GM12878 (cell line): ENCODE measurements around the gene BEX3. TPM values are rescaled to one million over a fixed set of nuclear protein-coding genes. Genes with fewer than 3 reads are reported as not detected.

Experiments
- ATAC-seq: fragments of 200-7000 bp; cut with Tn5 transposase; 3 replicates; pipeline ENCODE4 v1.9.1; 2020; ENCODE audit warnings: mild to moderate bottlenecking, moderate library complexity
- BruUV-seq: library from RNA; stranded (reverse); fragments of 400-500 nt; replicated peaks from 2 replicates; lab custom pipeline; 2021; lab: Mats Ljungman, UMichigan
- CTCF ChIA-PET: fragments of 300-600 bp; sonication (Branson Sonifier 250); formaldehyde crosslinking; extraction: SDS; loops from one replicate; lab custom pipeline; 2021; ENCODE audit warnings: inconsistent platforms; lab: Yijun Ruan, JAX
- POLR2A ChIA-PET: fragments of 350-600 bp; formaldehyde crosslinking; extraction: SDS; loops from one replicate; lab custom pipeline; 2021; ENCODE audit warnings: inconsistent platforms; lab: Charles Lee
- RAD21 ChIA-PET: fragments of 300-600 bp; sonication (Branson Sonifier 250); formaldehyde crosslinking; loops from one replicate; lab custom pipeline; 2023; ENCODE audit warnings: antibody characterized with exemption; ENCODE audit not compliant: unreplicated experiment; lab: Charles Lee
- SMC1A ChIA-PET: fragments of 300-600 bp; sonication (Branson Sonifier 250); formaldehyde crosslinking; loops from one replicate; lab custom pipeline; 2023; ENCODE audit not compliant: unreplicated experiment, uncharacterized antibody; lab: Charles Lee
- DNase-seq: peaks from one replicate; pipeline ENCODE4 v3.0.0-alpha.2; 2011; ENCODE audit warnings: low read depth, low spot score
- FAIRE-seq: peaks from 3 replicates; lab custom pipeline; 2011; peaks lifted over from hg19 to GRCh38; lab: Jason Lieb, UNC
- H2AFZ ChIP-seq: 2 replicates; pipeline ENCODE4 v1.6.0; 2011; ENCODE audit warnings: low read depth, low read length, control low read depth; ENCODE audit not compliant: control insufficient read depth
- H3K27ac ChIP-seq: 2 replicates; pipeline ENCODE4 v1.5.1; 2011; ENCODE audit warnings: control low read depth; ENCODE audit not compliant: control insufficient read depth, insufficient read depth
- H3K27me3 ChIP-seq, 2 experiments: replicated peaks in 1 of 2; 2 replicates each; pipeline versions ENCODE4 v1.6.0 to v1.6.1; 2011; ENCODE audit warnings: low read length in 1 of 2; ENCODE audit not compliant: control insufficient read depth in 2 of 2, insufficient read depth in 2 of 2
- H3K36me3 ChIP-seq, 2 experiments: 2 replicates each; pipeline ENCODE4 v1.5.1; 2011; ENCODE audit warnings: low read length in 1 of 2; ENCODE audit not compliant: control insufficient read depth in 2 of 2, insufficient read depth in 2 of 2
- H3K4me1 ChIP-seq: 2 replicates; pipeline ENCODE4 v1.6.1; 2011; ENCODE audit warnings: mild to moderate bottlenecking, low read length, moderate library complexity, mixed read lengths; ENCODE audit not compliant: control insufficient read depth, insufficient read depth
- H3K4me2 ChIP-seq: 2 replicates; pipeline ENCODE4 v1.6.0; 2011; ENCODE audit warnings: control low read depth; ENCODE audit not compliant: control insufficient read depth, insufficient read depth
- H3K4me3 ChIP-seq: fragments of 200-600 bp; sonication (generic); 2 replicates; pipeline ENCODE4 v1.5.1; 2016
- H3K79me2 ChIP-seq: 2 replicates; pipeline ENCODE4 v1.6.0; 2011; ENCODE audit warnings: low read length; ENCODE audit not compliant: control insufficient read depth, insufficient read depth
- H3K9ac ChIP-seq: 2 replicates; pipeline ENCODE4 v1.8.0; 2011; ENCODE audit warnings: low read length, control low read depth, mixed read lengths; ENCODE audit not compliant: control insufficient read depth, insufficient read depth
- H3K9me3 ChIP-seq: replicated peaks from 3 replicates; pipeline ENCODE4 v1.5.1; 2011; ENCODE audit warnings: mild to moderate bottlenecking, low read length; ENCODE audit not compliant: control insufficient read depth, insufficient read depth
- H4K20me1 ChIP-seq: 2 replicates; pipeline ENCODE4 v1.6.0; 2011; ENCODE audit not compliant: control insufficient read depth, insufficient read depth
- ATF7 ChIP-seq: fragments of 450-650 bp; IDR thresholded peaks from 2 replicates; pipeline ENCODE4 v1.6.1; 2016; ENCODE audit warnings: low read depth, mild to moderate bottlenecking
- BMI1 ChIP-seq: fragments of 450-650 bp; IDR thresholded peaks from 2 replicates; pipeline ENCODE4 v1.6.1; 2016; ENCODE audit warnings: mild to moderate bottlenecking, moderate library complexity, borderline replicate concordance
- CHD1 ChIP-seq: IDR thresholded peaks from 2 replicates; pipeline ENCODE4 v1.6.1; 2012; ENCODE audit warnings: low read depth, low read length, improper control_type of control experiment
- CTCF ChIP-seq, 3 experiments: IDR thresholded peaks in 2 of 3; conservative IDR thresholded peaks in 1 of 3; 2 replicates each; pipeline ENCODE4 v1.5.1; 2011; ENCODE audit warnings: low read depth in 3 of 3, low read length in 3 of 3, mild to moderate bottlenecking in 3 of 3, control low read depth in 2 of 3, moderate library complexity in 2 of 3, inconsistent platforms in 1 of 3, mixed read lengths in 1 of 3; ENCODE audit not compliant: control insufficient read depth in 2 of 3, insufficient read depth in 1 of 3; ENCODE audit errors: extremely low read depth in 1 of 3
- IKZF1 ChIP-seq: fragments of 450-650 bp; conservative IDR thresholded peaks from 2 replicates; pipeline ENCODE4 v1.6.1; 2017; ENCODE audit warnings: antibody characterized with exemption, mild to moderate bottlenecking
- IRF3 ChIP-seq: fragments of 450-650 bp; IDR thresholded peaks from 2 replicates; pipeline ENCODE4 v1.6.1; 2014; ENCODE audit warnings: mild to moderate bottlenecking
- MTA3 ChIP-seq: IDR thresholded peaks from 2 replicates; pipeline ENCODE4 v1.6.1; 2012; ENCODE audit warnings: low read length, inconsistent platforms, borderline replicate concordance
- MYC ChIP-seq: IDR thresholded peaks from 2 replicates; pipeline ENCODE4 v1.6.1; 2011; ENCODE audit warnings: mild to moderate bottlenecking, low read length, moderate library complexity, inconsistent platforms; ENCODE audit not compliant: insufficient read depth, insufficient replicate concordance, insufficient read length, severe bottlenecking
- NBN ChIP-seq: fragments of 450-650 bp; IDR thresholded peaks from 2 replicates; pipeline ENCODE4 v1.6.1; 2016
- NFIC ChIP-seq: IDR thresholded peaks from 2 replicates; pipeline ENCODE4 v1.6.1; 2012; ENCODE audit warnings: low read depth, mild to moderate bottlenecking, inconsistent platforms, low read length, moderate library complexity
- RB1 ChIP-seq: fragments of 450-650 bp; formaldehyde crosslinking; IDR thresholded peaks from 2 replicates; pipeline ENCODE4 v1.6.1; 2017; ENCODE audit warnings: mild to moderate bottlenecking, borderline replicate concordance
- RBBP5 ChIP-seq: fragments of 200-600 bp; sonication (generic); conservative IDR thresholded peaks from 2 replicates; pipeline ENCODE4 v1.6.1; 2016
- RCOR1 ChIP-seq: conservative IDR thresholded peaks from 2 replicates; pipeline ENCODE4 v1.6.1; 2012; ENCODE audit warnings: low read depth, low read length, improper control_type of control experiment
- SIN3A ChIP-seq: IDR thresholded peaks from 2 replicates; pipeline ENCODE4 v1.6.1; 2012; ENCODE audit warnings: low read depth, low read length, improper control_type of control experiment
- SMAD1 ChIP-seq: fragments of 450-650 bp; IDR thresholded peaks from 2 replicates; pipeline ENCODE4 v1.6.1; 2018; ENCODE audit warnings: mild to moderate bottlenecking, low read depth; ENCODE audit not compliant: partially characterized antibody
- SMAD5 ChIP-seq: IDR thresholded peaks from 2 replicates; pipeline ENCODE4 v1.6.1; 2016; ENCODE audit warnings: antibody characterized with exemption, low read depth
- SUZ12 ChIP-seq: fragments of 200-600 bp; sonication (generic); IDR thresholded peaks from one replicate; pipeline ENCODE4 v1.6.1; 2018; ENCODE audit warnings: antibody characterized with exemption, mild to moderate bottlenecking; ENCODE audit not compliant: unreplicated experiment
- ZSCAN29 ChIP-seq: fragments of 450-650 bp; IDR thresholded peaks from 2 replicates; pipeline ENCODE4 v1.6.1; 2017; ENCODE audit warnings: mild to moderate bottlenecking, moderate library complexity
- WGBS: methylation state at CpG from one replicate; pipeline ENCODE4 v1.1.6; 2016; ENCODE audit warnings: low lambda C conversion rate; ENCODE audit not compliant: insufficient replicate concordance, insufficient coverage; ENCODE audit errors: missing lambda C conversion rate; 5-methylcytosine and 5-hydroxymethylcytosine counted together
- in situ Hi-C: fragments of 300-500 bp; cut with MboI; formaldehyde crosslinking; loops from 9 replicates; pipeline ENCODE4 v1.14.3; 2018; ENCODE audit warnings: mixed read lengths
- intact Hi-C: fragments of 100-400 bp; cut with micrococcal nuclease; formaldehyde crosslinking; loops from one replicate; pipeline ENCODE4 v1.14.2; 2022; ENCODE audit not compliant: unreplicated experiment
- polyA plus RNA-seq, 11 experiments: library from polyadenylated mRNA; depleted of rRNA in 4 of 11; unstranded in 6 of 11; stranded (reverse) in 5 of 11; fragments of >200 nt; fragmentation: Nextera tagmentation in 4 of 11; fragmentation: Illumina TruSeq in 1 of 11; extraction: Ambion mirVana in 4 of 11; extraction: Trizol in 1 of 11; gene quantifications; 1 replicate in 1 of 11; 2 replicates in 10 of 11; pipeline versions ENCODE4 v1.2.1 to v1.2.3, GENCODE V29; 2011 to 2016; ENCODE audit warnings: inconsistent platforms in 2 of 11, missing spikeins in 2 of 11, low read depth in 1 of 11
- total RNA-seq, 4 experiments: library from RNA; depleted of rRNA in 3 of 4; stranded (reverse); fragments of >200 nt in 3 of 4; fragmentation: Illumina TruSeq in 1 of 4; extraction: Trizol in 1 of 4; gene quantifications; 2 replicates each; pipeline versions ENCODE4 v1.2.1 to v1.2.3, GENCODE V29; 2013 to 2021

BEX3 gene
- total and polyA plus RNA-seq, 10 of the 15 experiments (the other 5 are each of a cell fraction or from before 2014, with no cell fraction given), result 1.3 to 1.5 TPM; not detected in 8

- no peak for FAIRE-seq
- Histone ChIP-seq H3K9me3 (no peaks in the 10 kb centered on the region), H3K4me1 (no peaks in the 10 kb centered on the region), H4K20me1 (no peaks in the 10 kb centered on the region), H3K79me2 (no peaks in the 10 kb centered on the region), H3K27me3 (no peaks in the 10 kb centered on the region), H2AFZ (no peak overlapping the region), H3K9ac (no peak overlapping the region), H3K27ac (no peak overlapping the region), H3K4me2 (no peak overlapping the region), H3K4me3 (no peak overlapping the region), H3K36me3 (no peaks in the 10 kb centered on the region)
- RAD21 ChIA-PET, result no interaction called here
- WGBS, result 0% methylated on average over 1 of the region's 1 CpG
- CTCF ChIA-PET, result no interaction called here
- SMC1A ChIA-PET, result no interaction called here
- no peak for DNase-seq
- ATAC-seq, result no peak
- intact Hi-C loops (no loop called here), in situ Hi-C loops (no loop called here)
- TF ChIP-seq RBBP5 (no peak), CHD1 (no peak), RCOR1 (no peak), MYC (no peak), NBN (no peak), NFIC (no peak), SMAD5 (no peak), SIN3A (no peak), SUZ12 (no peak), ZSCAN29 (no peak), ATF7 (no peak), RB1 (no peak), CTCF (IDR thresholded peaks at IDR 0.05 in 2 of 3, conservative IDR thresholded peaks at IDR 0.05 in 1 of 3; ENCODE audit: control insufficient read depth in 2 of 3, extremely low read depth in 1 of 3, insufficient read depth in 1 of 3, low read depth in 3 of 3, low read length in 3 of 3) (no peak), MTA3 (no peak), BMI1 (no peak), IRF3 (no peak), IKZF1 (no peak), SMAD1 (no peak)
- BruUV-seq, result no TSS peak
- POLR2A ChIA-PET, result no interaction called here
These were observed 22.1 kb downstream of the BEX3 start for GRCh38 chrX:103398421-103398864.
